Thyroid gland (tissue), 4 donors: ENCODE data around the gene FLCN. TPM values are rescaled to one million over a fixed set of nuclear protein-coding genes. Genes with fewer than 3 reads are reported as not detected.

Experiments used
- DNase-seq, 2 donors: peaks; one replicate each; pipeline ENCODE4 v3.0.0-alpha.2; 2019
- H3K27ac ChIP-seq, 3 donors: fragments of 200-600 bp; sonication (generic); 1 replicate in 2 of 3; 2 replicates in 1 of 3; pipeline ENCODE4 v1.5.1; 2016 to 2019; ENCODE audit warnings: mild to moderate bottlenecking in 1 of 3, moderate library complexity in 1 of 3
- H3K27me3 ChIP-seq: fragments of 200-600 bp; sonication (generic); one replicate; pipeline ENCODE4 v1.5.1; 2019
- H3K36me3 ChIP-seq, 2 donors: fragments of 200-600 bp; sonication (generic); one replicate each; pipeline ENCODE4 v1.5.1; 2016 to 2019
- H3K4me1 ChIP-seq, 2 donors: fragments of 200-600 bp; sonication (generic); one replicate each; pipeline ENCODE4 v1.5.1; 2017 to 2019
- H3K4me3 ChIP-seq, 3 donors: fragments of 200-600 bp; sonication (generic); replicated peaks in 1 of 3; 1 replicate in 2 of 3; 2 replicates in 1 of 3; pipeline ENCODE4 v1.5.1; 2016; ENCODE audit warnings: mild to moderate bottlenecking in 1 of 3
- H3K9me3 ChIP-seq: fragments of 200-600 bp; sonication (generic); one replicate; pipeline ENCODE4 v1.5.1; 2017
- POLR2A ChIP-seq, 2 donors: fragments of 450-650 bp; IDR thresholded peaks; one replicate each; pipeline ENCODE4 v1.6.1; 2017; ENCODE audit warnings: antibody characterized with exemption in 2 of 2, mild to moderate bottlenecking in 2 of 2, moderate library complexity in 1 of 2
- WGBS, 2 donors: methylation state at CpG; one replicate each; pipeline ENCODE4 v1.1.5; 2017; 5-methylcytosine and 5-hydroxymethylcytosine counted together
- intact Hi-C: fragments of 100-400 bp; cut with DNase I; formaldehyde crosslinking; loops from one replicate; pipeline ENCODE4 v1.15.1; 2023
- total RNA-seq, 4 donors: library from RNA; depleted of rRNA; stranded (reverse); fragments of >200 nt; gene quantifications; one replicate each; pipeline ENCODE4 v1.2.3, GENCODE V29; 2016
- TF ChIP-seq, protein P1 (sequence below), 6 experiments: fragments of 200-600 bp in 3 of 6; fragments of 450-650 bp in 3 of 6; sonication (generic) in 3 of 6; IDR thresholded peaks; one replicate each; pipeline ENCODE4 v1.5.1; 2016 to 2019; ENCODE audit warnings: antibody characterized with exemption in 6 of 6, mild to moderate bottlenecking in 2 of 6, inconsistent platforms in 1 of 6, moderate library complexity in 1 of 6

The FLCN gene
- total RNA-seq, 4 donors from 2014 or later, result 61.5 to 79.7 (median 68.2) TPM

DNA sequence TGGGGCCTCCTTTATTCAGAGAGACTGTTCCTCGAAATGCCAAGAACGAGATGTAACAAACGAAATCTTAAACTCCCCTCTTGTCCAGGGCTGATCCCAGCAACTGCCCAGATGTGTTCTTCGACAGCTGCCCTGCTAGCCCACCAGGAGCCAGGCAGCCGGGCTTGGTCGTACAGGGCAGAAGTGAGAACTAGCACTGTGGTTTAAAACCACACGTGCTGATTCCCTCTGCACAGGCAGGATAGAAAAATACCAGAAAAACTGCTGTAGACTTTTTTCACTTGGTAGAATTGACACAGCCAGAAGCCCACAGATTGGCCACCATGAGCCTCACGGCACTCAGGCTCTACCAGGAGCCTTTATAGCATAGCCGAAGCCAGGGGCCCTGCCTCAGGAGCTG lies 64.0 kb downstream of the FLCN start:
- peaks cover 14 to 22% of the 10 kb centered on the region in 2 donors for H3K4me1 ChIP-seq
- TF ChIP-seq, protein P1, sequence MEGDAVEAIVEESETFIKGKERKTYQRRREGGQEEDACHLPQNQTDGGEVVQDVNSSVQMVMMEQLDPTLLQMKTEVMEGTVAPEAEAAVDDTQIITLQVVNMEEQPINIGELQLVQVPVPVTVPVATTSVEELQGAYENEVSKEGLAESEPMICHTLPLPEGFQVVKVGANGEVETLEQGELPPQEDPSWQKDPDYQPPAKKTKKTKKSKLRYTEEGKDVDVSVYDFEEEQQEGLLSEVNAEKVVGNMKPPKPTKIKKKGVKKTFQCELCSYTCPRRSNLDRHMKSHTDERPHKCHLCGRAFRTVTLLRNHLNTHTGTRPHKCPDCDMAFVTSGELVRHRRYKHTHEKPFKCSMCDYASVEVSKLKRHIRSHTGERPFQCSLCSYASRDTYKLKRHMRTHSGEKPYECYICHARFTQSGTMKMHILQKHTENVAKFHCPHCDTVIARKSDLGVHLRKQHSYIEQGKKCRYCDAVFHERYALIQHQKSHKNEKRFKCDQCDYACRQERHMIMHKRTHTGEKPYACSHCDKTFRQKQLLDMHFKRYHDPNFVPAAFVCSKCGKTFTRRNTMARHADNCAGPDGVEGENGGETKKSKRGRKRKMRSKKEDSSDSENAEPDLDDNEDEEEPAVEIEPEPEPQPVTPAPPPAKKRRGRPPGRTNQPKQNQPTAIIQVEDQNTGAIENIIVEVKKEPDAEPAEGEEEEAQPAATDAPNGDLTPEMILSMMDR (IDR thresholded peaks at IDR 0.05), result no peak
- TF ChIP-seq POLR2A (IDR thresholded peaks at IDR 0.05), result no peak
- H3K27ac ChIP-seq, result peak overlapping the region in 1 of 3 donors; percentile 31
- DNase-seq, result no peak
- H3K4me3 ChIP-seq, result no peak overlapping the region
- 92% methylated on average over 7 to 8 of the region's 9 CpGs for WGBS, 2 donors
- no peaks in the 10 kb centered on the region for H3K9me3 ChIP-seq
- H3K36me3 ChIP-seq, result peaks cover 60 to 62% of the 10 kb centered on the region in 2 donors
- intact Hi-C loops, result no loop called here
- no peaks in the 10 kb centered on the region for H3K27me3 ChIP-seq

DNA sequence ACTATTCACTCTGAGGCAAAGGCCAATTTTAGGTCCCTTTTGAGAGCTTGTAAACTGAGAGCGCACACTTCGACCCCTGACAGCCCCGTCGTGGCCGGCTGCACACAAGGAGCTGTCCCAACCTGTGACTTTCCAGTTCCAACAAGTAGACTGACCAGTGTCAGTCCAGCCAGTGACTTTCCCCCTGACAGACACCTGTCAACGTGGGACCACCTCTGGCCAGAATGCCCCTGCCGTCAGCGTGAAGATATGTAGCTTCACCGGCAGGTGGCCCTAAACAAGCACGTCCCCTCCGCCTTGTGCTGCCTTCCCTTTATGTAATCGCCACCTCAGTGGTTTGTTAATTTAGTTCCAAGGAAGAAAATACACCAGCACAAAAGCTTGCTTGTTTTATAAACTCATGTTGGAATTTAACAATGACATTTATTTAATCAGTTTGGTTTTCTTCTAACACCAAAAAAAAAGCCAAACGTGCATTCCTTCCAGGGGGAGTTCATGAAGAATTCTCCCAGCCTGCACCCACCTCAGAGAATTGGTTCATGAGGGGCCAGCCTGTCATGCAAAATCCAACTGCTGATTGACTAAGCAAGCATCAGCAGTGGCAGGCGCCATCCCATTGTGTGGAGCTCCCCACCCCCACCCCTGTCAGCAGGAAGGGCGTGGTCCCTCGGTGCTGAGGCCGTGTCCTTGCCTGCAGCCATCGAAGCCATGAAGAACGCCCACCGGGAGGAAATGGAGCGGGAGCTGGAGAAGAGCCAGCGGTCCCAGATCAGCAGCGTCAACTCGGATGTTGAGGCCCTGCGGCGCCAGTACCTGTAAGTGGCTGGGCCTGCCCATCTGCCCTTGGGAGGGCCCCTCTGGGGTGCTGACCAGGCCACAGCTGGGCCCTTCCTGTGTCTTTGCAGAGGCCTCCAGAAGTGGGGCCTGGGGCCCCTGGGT lies 64.7 kb downstream of the FLCN start:
- no peak for DNase-seq
- WGBS, 2 donors, result 69 to 77% methylated on average over 23 to 25 of the region's 26 CpGs
- no peaks in the 10 kb centered on the region for H3K9me3 ChIP-seq
- TF ChIP-seq, protein P1 (IDR thresholded peaks at IDR 0.05), result peak in 1 of 6 experiments; percentile 16
- no peak for TF ChIP-seq POLR2A (IDR thresholded peaks at IDR 0.05)
- intact Hi-C loops, result no loop called here
- H3K4me3 ChIP-seq, result no peak overlapping the region
- H3K36me3 ChIP-seq, result peaks cover 58 to 61% of the 10 kb centered on the region in 2 donors
- H3K4me1 ChIP-seq, result peaks cover 14 to 22% of the 10 kb centered on the region in 2 donors
- H3K27me3 ChIP-seq, result no peaks in the 10 kb centered on the region
- peak overlapping the region in 1 of 3 donors; percentile 38 for H3K27ac ChIP-seq

DNA sequence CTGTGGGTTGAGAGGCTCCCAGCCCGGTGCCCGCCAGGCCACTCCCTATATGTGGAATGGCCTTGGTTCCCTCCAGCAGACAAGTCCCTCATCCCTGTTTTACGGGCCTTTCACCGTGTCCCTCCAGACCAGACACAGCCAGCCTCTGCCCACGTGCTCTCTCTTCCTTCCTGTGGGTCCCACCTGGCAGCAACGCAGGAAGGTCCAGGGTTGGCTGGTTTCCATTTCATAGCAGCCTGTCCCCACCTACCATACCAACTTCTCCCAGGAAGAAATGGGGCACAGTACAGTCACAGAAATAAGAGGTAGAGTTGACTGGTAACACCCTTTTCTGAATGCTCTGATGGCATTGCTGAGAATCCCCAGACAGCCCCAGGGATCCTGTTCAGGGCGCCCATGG lies 65.8 kb downstream of the FLCN start:
- Histone ChIP-seq H3K27ac (peak overlapping the region; percentile 25 to 74 (median 45)), H3K4me3 (no peak overlapping the region), H3K4me1 (peaks cover 14 to 22% of the 10 kb centered on the region in 2 donors), H3K9me3 (no peaks in the 10 kb centered on the region), H3K36me3 (peaks cover 58 to 59% of the 10 kb centered on the region in 2 donors), H3K27me3 (no peaks in the 10 kb centered on the region)
- TF ChIP-seq, protein P1 (IDR thresholded peaks at IDR 0.05), result no peak
- no peak for TF ChIP-seq POLR2A (IDR thresholded peaks at IDR 0.05)
- 78 to 79% methylated on average over 7 of the region's 7 CpGs for WGBS, 2 donors
- intact Hi-C loops, result no loop called here
- DNase-seq, result no peak

DNA sequence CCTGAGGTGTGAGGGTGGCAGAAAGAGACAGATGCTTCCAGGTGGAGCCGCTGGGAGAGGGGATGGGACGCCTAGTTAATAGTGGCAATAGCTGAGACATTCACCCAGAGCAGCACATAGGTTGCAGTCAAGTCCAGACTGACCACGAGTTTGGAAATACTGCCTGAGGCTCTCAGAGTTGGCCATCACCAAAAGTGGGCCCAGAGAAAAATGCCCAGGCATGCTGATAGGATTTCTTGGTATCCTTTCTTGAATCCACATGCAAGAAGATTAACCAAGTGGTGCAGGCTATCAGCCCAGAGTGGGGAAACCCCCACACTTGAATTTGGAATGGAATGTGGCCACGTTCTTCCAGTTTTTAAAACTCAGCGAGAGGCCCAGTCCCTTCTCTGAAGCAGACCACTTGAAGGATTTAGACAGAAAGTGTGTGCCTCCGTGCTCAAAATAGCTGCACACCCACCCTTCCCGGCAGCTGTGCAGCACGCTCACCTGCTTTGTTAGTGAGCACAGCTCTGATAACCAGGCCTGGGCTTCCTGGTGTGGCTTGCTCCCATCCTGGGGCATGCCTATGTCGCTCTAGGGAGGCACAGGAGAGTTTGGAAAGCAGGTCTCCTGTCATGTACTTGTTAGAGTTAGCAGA lies 66.5 kb downstream of the FLCN start:
- DNase-seq, result peak; percentile 74 to 77
- Histone ChIP-seq H3K36me3 (peaks cover 58 to 59% of the 10 kb centered on the region in 2 donors), H3K27me3 (no peaks in the 10 kb centered on the region), H3K4me1 (peaks cover 14 to 22% of the 10 kb centered on the region in 2 donors), H3K9me3 (no peaks in the 10 kb centered on the region), H3K4me3 (no peak overlapping the region), H3K27ac (peak overlapping the region in 2 of 3 donors; percentile 25 to 74)
- intact Hi-C loops, result no loop called here
- TF ChIP-seq, protein P1 (IDR thresholded peaks at IDR 0.05), result no peak
- TF ChIP-seq POLR2A (IDR thresholded peaks at IDR 0.05), result no peak
- WGBS, 2 donors, result 42 to 48% methylated on average over 9 of the region's 9 CpGs
